H1 (cell line): ENCODE measurements around the gene TAMALIN. TPM values are rescaled to one million over a fixed set of nuclear protein-coding genes. Genes with fewer than 3 reads are reported as not detected.
A peak's percentile ranks its signal among the peaks of the same experiment; 100 is the strongest.

Experiments
- CTCF ChIA-PET: fragments of 300-600 bp; sonication (Branson Sonifier 250); formaldehyde crosslinking; loops from one replicate; lab custom pipeline; 2021; ENCODE audit not compliant: partially characterized antibody; lab: Charles Lee
- POLR2A ChIA-PET: fragments of 300-600 bp; sonication (Branson Sonifier 250); formaldehyde crosslinking; loops from one replicate; lab custom pipeline; 2021; ENCODE audit warnings: inconsistent platforms; ENCODE audit not compliant: partially characterized antibody; lab: Charles Lee
- DNase-seq, 2 experiments: peaks; one replicate each; pipeline versions ENCODE4 v3.0.0 to v3.0.0-alpha.2; 2010 to 2022; ENCODE audit warnings: low spot score in 2 of 2, low read depth in 1 of 2, mixed read lengths in 1 of 2
- FAIRE-seq: peaks from 2 replicates; lab custom pipeline; 2011; peaks lifted over from hg19 to GRCh38; lab: Jason Lieb, UNC
- H2AFZ ChIP-seq: 2 replicates; pipeline ENCODE4 v1.8.1; 2012; ENCODE audit warnings: low read length, inconsistent platforms
- H2AK5ac ChIP-seq: 2 replicates; pipeline ENCODE4 v1.6.1; 2013; ENCODE audit warnings: low read depth, low read length
- H2BK120ac ChIP-seq: replicated peaks from 2 replicates; pipeline ENCODE3; 2013; ENCODE audit warnings: low read depth, low read length, inconsistent platforms
- H2BK12ac ChIP-seq: 2 replicates; pipeline ENCODE4 v1.6.1; 2013; ENCODE audit warnings: low read depth, low read length
- H2BK15ac ChIP-seq: 2 replicates; pipeline ENCODE4 v1.6.1; 2013; ENCODE audit warnings: low read length
- H2BK20ac ChIP-seq: 2 replicates; pipeline ENCODE4 v1.6.1; 2013; ENCODE audit warnings: low read length
- H2BK5ac ChIP-seq: 2 replicates; pipeline ENCODE4 v1.6.1; 2013; ENCODE audit warnings: low read depth, low read length
- H3K14ac ChIP-seq: 2 replicates; pipeline ENCODE4 v1.6.1; 2013; ENCODE audit warnings: inconsistent platforms; ENCODE audit not compliant: insufficient read length
- H3K18ac ChIP-seq: 2 replicates; pipeline ENCODE4 v1.6.1; 2013; ENCODE audit warnings: low read length; ENCODE audit errors: extremely low read depth
- H3K23ac ChIP-seq: 2 replicates; pipeline ENCODE4 v1.6.1; 2013; ENCODE audit warnings: inconsistent platforms; ENCODE audit not compliant: insufficient read length
- H3K23me2 ChIP-seq: 2 replicates; pipeline ENCODE4 v1.6.1; 2013; ENCODE audit warnings: low read depth, low read length
- H3K27ac ChIP-seq: 2 replicates; pipeline ENCODE4 v1.6.1; 2011; ENCODE audit warnings: low read depth, low read length, inconsistent platforms
- H3K27me3 ChIP-seq, 4 experiments: replicated peaks in 1 of 4; 1 replicate in 1 of 4; 2 replicates in 3 of 4; pipeline versions ENCODE4 v1.6.1 to v1.8.1; 2011 to 2013; ENCODE audit warnings: low read length in 3 of 4, mild to moderate bottlenecking in 3 of 4, inconsistent platforms in 2 of 4, mixed read lengths in 2 of 4, moderate library complexity in 1 of 4; ENCODE audit not compliant: control insufficient read depth in 3 of 4, insufficient read depth in 3 of 4; ENCODE audit errors: extremely low read depth in 1 of 4
- H3K36me3 ChIP-seq, 4 experiments: 2 replicates each; pipeline versions ENCODE4 v1.6.1 to v1.8.1; 2011 to 2013; ENCODE audit warnings: mild to moderate bottlenecking in 4 of 4, low read length in 3 of 4, moderate library complexity in 2 of 4, control low read depth in 1 of 4, inconsistent platforms in 1 of 4; ENCODE audit not compliant: insufficient read depth in 4 of 4, control insufficient read depth in 2 of 4
- H3K4ac ChIP-seq: replicated peaks from 2 replicates; pipeline ENCODE3; 2013; ENCODE audit warnings: low read length, low read depth, mixed read lengths, inconsistent platforms; ENCODE audit not compliant: insufficient read length
- H3K4me1 ChIP-seq, 4 experiments: replicated peaks in 1 of 4; 1 replicate in 1 of 4; 2 replicates in 3 of 4; pipeline versions ENCODE4 v1.6.1 to v1.8.1; 2011 to 2013; ENCODE audit warnings: low read length in 3 of 4, inconsistent platforms in 2 of 4, mixed read lengths in 1 of 4; ENCODE audit not compliant: insufficient read depth in 4 of 4, control insufficient read depth in 3 of 4
- H3K4me2 ChIP-seq, 2 experiments: 2 replicates each; pipeline versions ENCODE4 v1.6.1 to v1.8.1; 2011 to 2013; ENCODE audit warnings: low read depth in 2 of 2, low read length in 2 of 2, control low read depth in 1 of 2, inconsistent platforms in 1 of 2, mild to moderate bottlenecking in 1 of 2; ENCODE audit not compliant: insufficient read depth in 1 of 2
- H3K4me3 ChIP-seq, 4 experiments: fragments of 200-600, 300-600 bp in 1 of 4; sonication (generic), shearing (Covaris generic), sonication (Bioruptor Twin) in 1 of 4; 2 replicates each; pipeline versions ENCODE4 v1.5.1 to v1.8.1; 2011 to 2016; ENCODE audit warnings: low read length in 4 of 4, low read depth in 3 of 4, control low read depth in 2 of 4, inconsistent platforms in 2 of 4, mild to moderate bottlenecking in 2 of 4, mixed read lengths in 1 of 4, moderate library complexity in 1 of 4; ENCODE audit not compliant: insufficient read depth in 2 of 4; ENCODE audit errors: extremely low read depth in 1 of 4
- H3K56ac ChIP-seq: replicated peaks from 2 replicates; pipeline ENCODE3; 2013; ENCODE audit warnings: low read depth, mild to moderate bottlenecking, mixed read lengths, low read length, inconsistent platforms; ENCODE audit not compliant: insufficient read length
- H3K79me1 ChIP-seq: 2 replicates; pipeline ENCODE4 v1.6.1; 2013; ENCODE audit warnings: low read depth, low read length, control low read depth
- H3K79me2 ChIP-seq, 2 experiments: 2 replicates each; pipeline versions ENCODE4 v1.6.1 to v1.8.1; 2012 to 2013; ENCODE audit warnings: low read length in 2 of 2, mild to moderate bottlenecking in 2 of 2, inconsistent platforms in 1 of 2; ENCODE audit not compliant: insufficient read depth in 2 of 2, control insufficient read depth in 1 of 2
- H3K9ac ChIP-seq, 4 experiments: replicated peaks in 1 of 4; 1 replicate in 1 of 4; 2 replicates in 3 of 4; pipeline versions ENCODE4 v1.6.1 to v1.8.1; 2011 to 2013; ENCODE audit warnings: low read depth in 3 of 4, low read length in 3 of 4, control low read depth in 2 of 4, mild to moderate bottlenecking in 2 of 4, moderate library complexity in 2 of 4, inconsistent platforms in 1 of 4; ENCODE audit errors: extremely low read depth in 1 of 4
- H3K9me3 ChIP-seq, 2 experiments: 2 replicates each; pipeline versions ENCODE4 v1.6.1 to v1.8.1; 2012 to 2013; ENCODE audit warnings: mild to moderate bottlenecking in 2 of 2, moderate library complexity in 2 of 2, control low read depth in 1 of 2, inconsistent platforms in 1 of 2, low read depth in 1 of 2, low read length in 1 of 2, mixed read lengths in 1 of 2; ENCODE audit not compliant: insufficient read depth in 2 of 2
- H4K20me1 ChIP-seq, 2 experiments: replicated peaks in 1 of 2; 2 replicates each; pipeline versions ENCODE3 to v1.8.1; 2011 to 2013; ENCODE audit warnings: inconsistent platforms in 2 of 2, low read length in 2 of 2, mild to moderate bottlenecking in 1 of 2; ENCODE audit not compliant: insufficient read depth in 2 of 2, control insufficient read depth in 1 of 2
- H4K5ac ChIP-seq: 2 replicates; pipeline ENCODE4 v1.6.1; 2013; ENCODE audit warnings: low read length, low read depth, mixed read lengths, inconsistent platforms; ENCODE audit not compliant: insufficient read length
- H4K8ac ChIP-seq: 2 replicates; pipeline ENCODE4 v1.8.0; 2013; ENCODE audit warnings: mild to moderate bottlenecking, moderate library complexity, low read length, inconsistent platforms; ENCODE audit not compliant: insufficient read depth; ENCODE audit errors: extremely low read depth
- H4K91ac ChIP-seq: replicated peaks from 2 replicates; pipeline ENCODE3; 2013; ENCODE audit warnings: low read length, mixed read lengths, inconsistent platforms; ENCODE audit not compliant: insufficient read length
- BCL11A ChIP-seq, 2 experiments: IDR thresholded peaks; one replicate each; pipeline ENCODE4 v1.6.1; 2011; ENCODE audit warnings: low read depth in 2 of 2, low read length in 2 of 2, mild to moderate bottlenecking in 2 of 2
- HDAC2 ChIP-seq, 2 experiments: fragments of 300-600 bp in 1 of 2; sonication (generic) in 1 of 2; IDR thresholded peaks; 2 replicates each; pipeline ENCODE4 v1.6.1; 2011 to 2012; ENCODE audit warnings: low read depth in 2 of 2, low read length in 2 of 2, mild to moderate bottlenecking in 2 of 2, moderate library complexity in 2 of 2, borderline replicate concordance in 1 of 2, inconsistent platforms in 1 of 2
- WGBS, 2 experiments: shearing (Covaris generic) in 1 of 2; methylation state at CpG; one replicate each; pipeline versions ENCODE4 v1.1.6 to v1.1.7; 2013 to 2015; ENCODE audit warnings: low lambda C conversion rate in 2 of 2, mixed read lengths in 2 of 2, inconsistent platforms in 1 of 2, low coverage in 1 of 2, missing lambda C conversion rate in 1 of 2; ENCODE audit not compliant: insufficient replicate concordance in 2 of 2, insufficient coverage in 1 of 2, insufficient read length in 1 of 2; ENCODE audit errors: extremely low coverage in 1 of 2, missing lambda C conversion rate in 1 of 2; 5-methylcytosine and 5-hydroxymethylcytosine counted together
- polyA plus RNA-seq, 7 experiments: library from polyadenylated mRNA; depleted of rRNA in 3 of 7; stranded (reverse) in 5 of 7; unstranded in 2 of 7; fragments of >200 nt in 5 of 7; fragments of 200-250 nt in 2 of 7; gene quantifications; 1 replicate in 5 of 7; 2 replicates in 1 of 7; 4 replicates in 1 of 7; pipeline versions ENCODE4 v1.2.1 to v1.2.3, GENCODE V29; 2011 to 2013; ENCODE audit warnings: missing spikeins in 2 of 7, mixed read lengths in 2 of 7
- total RNA-seq: library from RNA; stranded (reverse); fragmentation: NEBNext Ultra II Directional; extraction: Animal tissue kit (Norgen Biotek cat#: 25700); gene quantifications from 2 replicates; pipeline ENCODE4 v1.2.1, GENCODE V29; 2021

The TAMALIN gene
- total and polyA plus RNA-seq, 2 of the 8 experiments (the other 6 are each of a cell fraction or from before 2014, with no cell fraction given), result 2.6 to 4.9 TPM

GRCh38 chr12:52044292-52044983 lies 37.7 kb downstream of the TAMALIN start:
- Histone ChIP-seq H2BK20ac (no peak overlapping the region), H3K14ac (no peak overlapping the region), H2AFZ (no peak overlapping the region), H4K91ac (no peak overlapping the region), H3K36me3 (no peaks in the 10 kb centered on the region; a peak in 2 of 8 replicates), H2AK5ac (no peak overlapping the region), H3K27ac (no peak overlapping the region), H3K79me1 (peaks cover 4% of the 10 kb centered on the region), H2BK120ac (no peak overlapping the region), H3K23ac (no peak overlapping the region), H3K79me2 (peaks cover 0 to 11% of the 10 kb centered on the region in 2 experiments; a peak in 1 of 4 replicates), H3K4me2 (no peak overlapping the region), H3K27me3 (peaks cover 0 to 10% (median 8%) of the 10 kb centered on the region in 4 experiments; a peak in 6 of 7 replicates), H2BK15ac (no peak overlapping the region), H3K4me1 (peaks cover 0 to 3% (median 0%) of the 10 kb centered on the region in 4 experiments; a peak in 2 of 7 replicates), H4K8ac (0 out of 2 replicates have a peak overlapping the region, but pooled peaks have one; percentile 53), H3K4me3 (no peak overlapping the region), H2BK5ac (no peak overlapping the region), H3K18ac (no peak overlapping the region), H4K20me1 (peaks cover 3 to 19% of the 10 kb centered on the region in 2 experiments), H3K56ac (no peak overlapping the region), H4K5ac (no peak overlapping the region), H3K23me2 (no peaks in the 10 kb centered on the region), H3K9me3 (no peaks in the 10 kb centered on the region), H3K9ac (no peak overlapping the region; a peak in 1 of 7 replicates), H2BK12ac (no peak overlapping the region), H3K4ac (no peak overlapping the region)
- FAIRE-seq (no peak), DNase-seq (no peak)
- ChIA-PET CTCF (interaction anchor here (0.5 to 15.8 kb wide), 12 partner anchors 14 to 333 kb away, joined by 3 to 294 read pairs (median 6); partner anchors contain the start of genes ATG101 and SMIM41), POLR2A (interaction anchor here (0.9 to 3.1 kb wide), 6 partner anchors 12 to 22 kb away, joined by 3 to 11 read pairs (median 4); no protein-coding TSS in a partner anchor)
- 87% methylated on average over 16 of the region's 18 CpGs; no CpG with 5 or more reads in 1 of the 2 experiments for WGBS, 2 experiments
- TF ChIP-seq BCL11A (IDR thresholded peaks at IDR 0.05; ENCODE audit: low read depth in 2 of 2, low read length in 2 of 2), result no peak
- no peak for TF ChIP-seq HDAC2 (IDR thresholded peaks at IDR 0.05; ENCODE audit: borderline replicate concordance in 1 of 2, low read depth in 2 of 2, low read length in 2 of 2)
